ENCODE measurements around the gene COL11A2. TPM values are rescaled to one million over a fixed set of nuclear protein-coding genes. Genes with fewer than 3 reads are reported as not detected.

The COL11A2 gene
- total RNA-seq, 1 donor from 2014 or later, result 0.11 TPM

DNA sequence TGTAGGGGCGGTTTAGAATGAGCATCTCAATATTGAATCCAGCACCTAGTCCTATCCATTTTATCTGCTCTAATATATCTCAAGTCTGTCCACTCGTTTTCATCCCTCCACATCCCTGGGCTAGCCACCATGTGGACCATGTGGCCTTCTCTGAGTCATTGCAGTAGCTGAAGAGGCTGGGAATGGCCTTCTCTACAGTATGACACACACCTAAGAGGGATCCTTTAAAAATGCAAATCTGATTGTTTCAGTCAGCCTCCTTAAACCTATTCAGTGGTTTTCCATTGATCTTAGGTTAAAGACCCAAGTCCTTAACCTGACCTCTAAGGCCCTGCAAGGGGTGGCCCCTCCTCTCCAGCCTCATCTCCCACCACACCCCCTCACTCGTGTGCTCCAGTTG is 25.4 kb upstream of the COL11A2 start:
- Histone ChIP-seq H3K9me3 (no peaks in the 10 kb centered on the region), H3K27me3 (no peaks in the 10 kb centered on the region), H3K36me3 (no peaks in the 10 kb centered on the region), H3K4me1 (peaks cover 0 to 5% of the 10 kb centered on the region in 2 donors), H3K4me3 (no peak overlapping the region), H3K27ac (no peak overlapping the region)
- intact Hi-C loops (cut with DNase I), result no loop called here
- TF ChIP-seq, protein P1, sequence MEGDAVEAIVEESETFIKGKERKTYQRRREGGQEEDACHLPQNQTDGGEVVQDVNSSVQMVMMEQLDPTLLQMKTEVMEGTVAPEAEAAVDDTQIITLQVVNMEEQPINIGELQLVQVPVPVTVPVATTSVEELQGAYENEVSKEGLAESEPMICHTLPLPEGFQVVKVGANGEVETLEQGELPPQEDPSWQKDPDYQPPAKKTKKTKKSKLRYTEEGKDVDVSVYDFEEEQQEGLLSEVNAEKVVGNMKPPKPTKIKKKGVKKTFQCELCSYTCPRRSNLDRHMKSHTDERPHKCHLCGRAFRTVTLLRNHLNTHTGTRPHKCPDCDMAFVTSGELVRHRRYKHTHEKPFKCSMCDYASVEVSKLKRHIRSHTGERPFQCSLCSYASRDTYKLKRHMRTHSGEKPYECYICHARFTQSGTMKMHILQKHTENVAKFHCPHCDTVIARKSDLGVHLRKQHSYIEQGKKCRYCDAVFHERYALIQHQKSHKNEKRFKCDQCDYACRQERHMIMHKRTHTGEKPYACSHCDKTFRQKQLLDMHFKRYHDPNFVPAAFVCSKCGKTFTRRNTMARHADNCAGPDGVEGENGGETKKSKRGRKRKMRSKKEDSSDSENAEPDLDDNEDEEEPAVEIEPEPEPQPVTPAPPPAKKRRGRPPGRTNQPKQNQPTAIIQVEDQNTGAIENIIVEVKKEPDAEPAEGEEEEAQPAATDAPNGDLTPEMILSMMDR (IDR thresholded peaks at IDR 0.05), result no peak
- DNase-seq (ENCODE audit: low spot score in 2 of 2), result no peak

DNA sequence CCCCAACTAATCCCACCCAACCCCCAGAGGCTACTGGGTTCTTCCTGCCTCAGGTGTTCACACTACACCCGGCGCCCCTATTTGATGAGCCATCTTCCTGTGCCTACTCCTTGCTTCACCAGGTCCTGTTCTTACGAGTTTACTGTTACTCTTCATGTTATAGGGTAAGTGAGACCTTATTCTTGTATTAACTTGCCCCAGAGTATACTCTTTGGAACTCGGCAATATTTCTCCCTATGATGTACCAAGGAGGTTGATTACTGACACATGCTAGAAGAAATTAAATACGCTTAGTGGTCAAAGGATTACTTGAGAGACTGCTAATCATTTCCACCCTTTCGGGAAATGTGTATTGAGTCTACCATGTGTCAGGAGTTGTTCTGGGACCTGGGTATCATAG is 25.0 kb upstream of the COL11A2 start:
- DNase-seq (ENCODE audit: low spot score in 2 of 2), result no peak

DNA sequence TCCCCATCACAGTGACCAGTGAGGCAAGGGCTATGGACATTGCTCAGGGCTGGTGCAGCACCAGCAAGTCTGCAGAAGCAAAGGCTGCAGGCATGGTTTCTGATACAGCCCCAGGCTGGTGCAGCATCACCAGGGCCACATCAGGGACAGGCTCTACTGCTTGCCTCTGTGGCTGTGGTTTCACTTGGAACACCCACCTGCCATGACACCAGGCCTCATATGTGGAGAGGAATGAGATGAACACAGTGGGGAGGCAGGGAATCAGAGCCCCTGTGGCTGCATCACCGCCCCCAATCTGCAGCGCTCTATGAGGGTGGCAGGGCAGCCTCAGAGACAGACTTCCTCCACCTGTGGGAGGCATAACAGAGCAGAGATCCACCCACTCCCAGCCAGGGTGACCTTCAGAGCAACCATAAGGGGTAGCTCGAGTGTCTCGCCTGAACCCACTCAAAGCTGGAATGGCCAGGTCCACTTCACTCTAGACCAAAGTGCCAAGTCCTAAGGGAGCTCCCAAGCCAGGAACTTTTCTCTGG is 23.9 kb upstream of the COL11A2 start:
- Histone ChIP-seq H3K27me3 (no peaks in the 10 kb centered on the region), H3K27ac (no peak overlapping the region), H3K9me3 (no peaks in the 10 kb centered on the region), H3K4me3 (no peak overlapping the region), H3K36me3 (no peaks in the 10 kb centered on the region), H3K4me1 (peaks cover 0 to 5% of the 10 kb centered on the region in 2 donors)
- intact Hi-C loops (cut with DNase I), result no loop called here
- DNase-seq (ENCODE audit: low spot score in 2 of 2), result peak in 1 of 2 donors; percentile 53
- TF ChIP-seq, protein P1 (IDR thresholded peaks at IDR 0.05), result no peak

More for the DNA sequence above, 25.0 kb upstream of the COL11A2 start:
- intact Hi-C loops (cut with DNase I), result no loop called here
- H3K9me3 ChIP-seq, result no peaks in the 10 kb centered on the region
- H3K36me3 ChIP-seq, result no peaks in the 10 kb centered on the region
- peaks cover 0 to 5% of the 10 kb centered on the region in 2 donors for H3K4me1 ChIP-seq
- TF ChIP-seq, protein P1 (IDR thresholded peaks at IDR 0.05), result no peak
- H3K4me3 ChIP-seq, result no peak overlapping the region
- H3K27ac ChIP-seq, result no peak overlapping the region
- no peaks in the 10 kb centered on the region for H3K27me3 ChIP-seq

DNA sequence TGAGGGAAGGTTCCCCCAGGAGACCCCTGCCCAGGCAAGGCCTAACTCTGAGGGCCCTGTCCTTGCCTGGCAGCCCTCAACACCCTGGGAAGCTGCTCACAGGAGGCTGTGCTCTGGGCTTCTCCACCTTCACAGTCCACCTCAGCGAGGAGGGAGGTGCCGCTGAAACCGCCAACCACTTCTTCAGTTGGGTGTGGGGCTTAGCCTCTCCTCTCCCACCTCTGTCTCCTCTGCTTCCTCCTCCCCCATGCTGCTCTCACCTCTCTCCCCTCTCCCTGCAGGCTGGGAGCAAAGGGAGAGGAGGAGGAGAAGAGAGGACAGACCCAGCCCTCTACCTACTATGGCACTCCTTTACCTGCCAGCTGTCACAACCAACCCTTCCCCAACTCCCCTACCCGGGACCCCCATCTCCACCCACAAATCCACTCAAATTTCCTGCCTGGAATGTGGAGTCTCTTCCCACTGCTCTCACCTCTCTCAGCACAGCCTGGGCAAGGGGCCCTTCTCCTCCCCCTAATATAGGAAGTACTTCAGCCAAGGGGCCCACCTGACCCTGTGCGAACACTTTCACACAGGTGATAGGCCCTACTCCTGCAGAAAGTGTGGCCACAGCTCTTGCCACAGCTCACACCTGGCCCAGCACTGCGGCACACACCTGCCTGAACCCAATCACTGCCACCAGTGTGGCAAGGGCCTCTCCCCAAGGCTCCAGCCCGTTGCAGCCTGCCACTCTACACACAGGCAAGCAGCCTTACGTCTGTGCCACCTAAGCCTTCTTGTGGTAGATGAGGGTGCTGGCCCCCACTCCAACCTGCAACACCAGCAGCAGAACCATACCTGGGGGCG is 23.2 kb upstream of the COL11A2 start:
- peaks cover 0 to 5% of the 10 kb centered on the region in 2 donors for H3K4me1 ChIP-seq
- TF ChIP-seq, protein P1 (IDR thresholded peaks at IDR 0.05), result no peak
- DNase-seq (ENCODE audit: low spot score in 2 of 2), result peak in 1 of 2 donors; percentile 46
- H3K27ac ChIP-seq, result no peak overlapping the region
- no peaks in the 10 kb centered on the region for H3K27me3 ChIP-seq
- peaks cover 0 to under 1% of the 10 kb centered on the region in 2 donors for H3K36me3 ChIP-seq
- intact Hi-C loops (cut with DNase I), result no loop called here
- no peaks in the 10 kb centered on the region for H3K9me3 ChIP-seq
- no peak overlapping the region for H3K4me3 ChIP-seq

DNA sequence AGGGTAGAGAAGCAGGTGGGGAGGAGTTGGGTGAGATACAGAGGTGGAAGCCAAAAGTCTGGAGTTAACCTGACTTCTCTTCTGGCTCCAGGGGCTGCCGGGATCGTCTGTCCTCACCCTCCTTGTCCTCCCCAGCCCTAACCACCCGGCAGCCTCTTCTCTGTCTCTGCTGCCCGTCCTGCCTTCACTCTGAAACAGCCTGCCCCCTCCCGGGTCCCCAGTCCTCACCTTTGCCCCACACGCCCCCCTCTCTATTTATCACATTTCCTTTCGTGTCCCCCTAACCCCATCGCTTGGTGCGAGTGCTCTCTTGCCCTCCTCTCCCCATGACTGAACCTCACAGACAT is 21.7 kb upstream of the COL11A2 start:
- Histone ChIP-seq H3K4me1 (peaks cover 1 to 5% of the 10 kb centered on the region in 2 donors), H3K4me3 (peak overlapping the region; percentile 51 to 72), H3K36me3 (peaks cover 0 to 11% of the 10 kb centered on the region in 2 donors), H3K9me3 (no peaks in the 10 kb centered on the region), H3K27ac (peak overlapping the region in 1 of 2 donors; percentile 49), H3K27me3 (no peaks in the 10 kb centered on the region)
- DNase-seq (ENCODE audit: low spot score in 2 of 2), result no peak
- TF ChIP-seq, protein P1 (IDR thresholded peaks at IDR 0.05), result no peak
- intact Hi-C loops (cut with DNase I), result no loop called here

Measured in ascending aorta (tissue), 2 donors.